Stimulated activated CD8-positive, alpha-beta memory T cell treated with anti-CD3 and anti-CD28 coated beads, Interleukin-15, amount 100 ng/mL, for 1 hour (primary cell): Measurements from ENCODE around the gene CRACR2B.

ENCODE experiments used
- DNase-seq: peaks from one replicate; pipeline ENCODE4 v3.0.0-alpha.2; 2020; ENCODE audit warnings: low read depth

CRACR2B gene

DNA sequence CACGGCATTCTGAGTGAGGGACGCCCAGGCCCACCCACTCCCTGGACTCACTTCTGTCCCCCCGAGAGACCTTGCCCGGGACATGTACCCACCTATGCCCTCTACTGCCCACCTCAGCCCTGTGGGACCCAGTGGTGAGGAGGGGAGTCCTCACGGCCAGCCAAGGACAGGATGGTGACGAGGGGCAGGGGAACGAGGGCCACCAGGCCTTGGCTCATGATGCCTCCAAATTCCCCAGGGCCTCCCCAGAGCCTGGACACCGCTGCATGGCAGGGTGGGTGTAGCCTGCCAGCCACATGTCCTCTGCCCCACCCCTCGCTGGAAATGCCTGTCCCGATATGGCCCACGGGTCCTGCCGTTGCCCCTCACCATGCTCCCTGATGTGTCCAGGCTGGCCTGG, 41.1 kb downstream of the CRACR2B start:
- no peak for DNase-seq

DNA sequence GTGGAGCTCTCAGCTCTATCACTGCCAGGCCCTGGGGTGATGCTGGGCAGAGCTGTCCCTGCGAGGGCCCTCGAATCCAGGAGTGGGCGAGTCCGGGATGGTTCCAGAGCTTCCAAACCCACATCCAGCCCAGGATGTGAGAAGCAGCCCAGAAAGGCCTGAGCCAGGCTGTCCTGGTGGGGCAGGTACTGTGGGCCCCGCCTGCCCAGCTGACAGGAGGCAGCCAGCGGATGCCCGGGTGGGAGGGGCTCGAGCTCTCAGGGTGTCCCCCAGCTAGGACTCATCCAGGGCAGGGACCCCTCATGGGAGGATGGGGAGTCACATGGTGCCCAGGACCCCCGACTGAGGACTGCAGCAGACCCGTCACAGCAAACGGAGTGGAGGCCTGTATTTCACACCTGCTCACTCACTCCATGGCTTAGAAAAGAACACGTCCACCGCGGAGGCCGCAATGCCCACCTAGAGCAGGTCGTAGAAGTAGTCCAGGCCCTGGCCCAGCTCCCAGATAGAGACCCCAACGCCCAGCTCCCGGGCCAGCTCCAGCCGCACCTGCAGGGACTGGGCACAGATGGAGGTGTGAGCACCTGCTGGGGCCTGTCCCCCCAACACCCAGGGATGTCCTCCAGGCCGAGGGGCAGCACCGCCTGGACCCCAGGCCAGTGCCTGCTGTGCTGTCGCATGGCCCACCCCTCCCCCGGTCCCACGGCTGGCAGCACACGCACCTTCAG, 41.8 kb downstream of the CRACR2B start:
- no peak for DNase-seq

DNA sequence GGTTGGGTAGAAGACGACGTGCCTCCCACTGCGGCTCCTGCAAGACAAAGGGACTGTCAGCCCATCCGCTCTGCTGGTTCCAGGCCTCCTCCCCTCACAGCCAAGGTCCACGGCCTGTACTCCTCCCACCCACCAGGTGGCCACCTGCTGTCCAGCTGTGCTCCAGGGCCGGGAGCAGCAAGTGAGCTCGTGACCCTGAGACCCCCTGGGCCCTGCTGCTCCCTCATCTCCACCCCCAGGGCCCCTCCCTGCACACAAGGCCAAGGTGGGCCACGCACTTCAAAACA, 42.4 kb downstream of the CRACR2B start:
- no peak for DNase-seq

DNA sequence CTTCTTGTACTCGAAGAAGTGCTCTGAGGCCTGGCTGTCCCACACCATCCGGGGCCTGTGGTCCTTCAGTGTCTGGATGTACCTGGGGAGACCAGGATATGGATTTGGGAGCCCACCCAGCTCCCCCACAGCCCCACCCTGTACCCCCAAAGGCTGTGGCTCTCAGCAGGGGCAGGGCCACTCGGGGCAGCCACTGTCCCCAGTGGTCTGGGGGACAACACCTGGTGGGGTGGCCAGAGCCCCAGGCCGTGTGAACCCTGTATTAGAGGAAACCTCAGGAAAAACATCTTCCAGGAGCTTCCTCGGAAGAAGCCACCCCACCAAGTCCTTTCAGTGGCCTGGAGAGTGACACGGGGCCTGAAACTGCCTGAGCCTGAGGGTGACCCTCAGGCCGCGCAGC, 42.7 kb downstream of the CRACR2B start:
- no peak for DNase-seq

DNA sequence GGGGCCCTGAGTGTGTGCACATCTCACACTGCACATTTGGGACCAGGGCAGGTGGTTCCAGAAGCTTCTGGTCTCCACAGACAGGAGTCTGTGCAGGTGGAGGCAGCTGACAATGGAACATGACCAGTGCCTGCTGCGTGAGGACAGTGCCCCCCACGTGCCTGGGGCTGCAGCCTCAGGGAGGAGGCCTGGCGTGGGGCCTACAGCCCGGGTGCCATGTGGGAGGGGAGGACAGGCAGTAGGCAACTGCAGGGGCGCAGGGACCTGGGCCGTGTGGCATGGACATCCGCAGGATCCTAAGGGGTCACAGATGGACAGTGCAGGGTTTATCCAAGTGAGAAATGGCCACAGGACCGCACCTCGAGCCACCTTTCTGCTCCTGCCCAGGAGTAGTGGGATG, 43.8 kb downstream of the CRACR2B start:
- DNase-seq, result no peak

DNA sequence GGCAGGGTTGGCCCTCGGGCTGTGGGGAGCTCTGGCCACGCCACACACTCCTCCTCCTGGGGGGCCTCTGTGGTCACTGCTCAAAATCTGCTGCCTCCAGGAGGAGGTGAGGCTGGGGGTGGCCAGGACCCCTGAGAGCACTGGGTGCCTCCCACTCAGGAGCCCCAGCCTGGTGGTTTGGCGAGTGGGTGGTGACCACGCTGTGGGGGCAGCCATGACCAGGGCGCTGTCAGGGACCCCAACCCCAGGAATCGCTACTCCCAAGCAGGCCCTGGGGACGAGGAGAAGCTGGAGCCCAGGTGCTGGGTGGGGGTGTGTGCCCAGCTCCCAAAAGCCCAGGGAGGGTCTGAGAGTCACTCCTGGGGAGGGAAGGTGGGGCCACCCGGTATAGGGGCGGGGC, 45.1 kb downstream of the CRACR2B start:
- DNase-seq, result no peak

DNA sequence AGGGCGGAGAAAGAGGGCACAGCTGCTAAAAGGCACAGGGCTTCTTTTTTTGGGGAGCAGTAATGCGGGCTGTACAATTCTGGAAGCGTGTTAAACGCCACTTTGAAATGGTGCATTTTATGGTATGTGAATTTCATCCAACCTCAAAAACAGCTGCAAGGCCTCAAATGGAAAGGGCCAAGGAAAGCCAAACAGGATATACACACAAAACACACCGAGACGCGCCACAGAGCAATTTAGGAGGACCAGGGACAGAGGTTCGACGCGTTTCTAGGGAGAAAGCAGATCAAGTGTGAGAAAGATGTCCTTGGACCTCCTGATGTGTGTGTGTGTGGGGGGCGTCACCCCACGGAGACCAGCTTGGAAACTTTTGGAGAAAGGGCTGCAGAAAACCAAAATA, 46.0 kb downstream of the CRACR2B start:
- no peak for DNase-seq

DNA sequence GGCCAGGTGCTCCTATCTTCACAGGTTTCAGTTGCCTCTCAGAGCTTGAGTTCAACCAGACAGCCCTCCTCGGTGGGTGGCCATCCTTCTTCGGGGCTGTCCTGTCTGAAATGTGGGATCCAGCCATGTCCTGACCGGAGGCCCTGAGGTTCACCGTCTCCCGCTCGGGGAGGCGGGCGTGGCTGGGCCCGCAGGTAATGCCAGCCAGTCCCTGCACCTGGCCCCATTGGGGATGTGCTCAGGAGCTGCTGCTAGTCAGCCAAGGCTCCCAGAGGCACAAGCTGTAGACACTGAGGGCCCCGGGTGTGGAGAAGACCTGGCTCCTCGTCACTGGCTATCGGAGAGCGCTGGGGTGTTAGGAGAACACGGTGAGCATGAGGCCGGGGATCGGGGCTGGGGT, 47.5 kb downstream of the CRACR2B start:
- DNase-seq, result no peak

DNA sequence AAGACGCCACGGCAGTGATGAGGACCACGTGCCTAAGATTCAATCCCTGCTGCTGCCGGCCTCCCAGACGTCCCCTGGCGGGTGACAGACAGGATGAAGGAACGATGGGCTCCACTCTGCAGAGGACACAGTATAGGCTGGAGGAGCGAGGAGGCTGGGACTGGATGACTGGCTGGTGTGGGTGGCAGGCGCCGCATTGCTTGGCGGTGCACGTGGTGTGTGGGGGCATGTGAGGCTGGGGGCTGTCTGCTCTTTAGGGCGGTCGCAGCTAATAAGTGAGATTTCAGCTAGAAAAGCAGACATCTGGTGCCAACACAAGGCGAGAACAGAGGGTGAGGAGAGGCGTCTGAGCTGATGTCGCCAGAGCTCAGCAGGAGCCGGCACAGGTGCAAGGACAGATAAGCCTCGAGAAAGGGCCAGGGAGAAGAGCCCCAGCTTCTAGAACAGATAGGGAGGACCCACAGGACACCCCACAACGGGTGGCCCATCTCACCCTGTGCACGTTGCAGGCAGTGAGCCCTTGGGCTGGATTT, 48.1 kb downstream of the CRACR2B start:
- no peak for DNase-seq

DNA sequence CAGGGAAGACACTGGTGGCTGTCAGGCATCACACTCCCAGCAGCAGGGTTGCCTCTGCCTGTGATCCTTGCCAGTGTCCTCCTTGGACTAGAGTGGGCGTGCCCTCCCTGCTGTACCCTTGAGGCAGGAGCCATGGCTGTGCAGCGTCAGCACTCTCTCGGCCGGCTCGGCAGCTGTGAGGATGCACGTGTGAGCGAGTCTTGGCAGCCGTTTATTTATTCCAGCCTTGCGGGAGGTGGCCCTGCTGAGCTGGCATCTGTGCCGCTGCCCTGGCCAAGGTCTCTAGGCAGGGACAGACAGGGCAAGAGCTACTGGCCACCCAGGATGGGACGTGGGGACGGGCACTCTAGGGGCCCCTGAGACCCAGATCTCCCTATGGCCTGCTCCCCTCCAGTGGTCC, 48.8 kb downstream of the CRACR2B start:
- DNase-seq, result no peak

DNA sequence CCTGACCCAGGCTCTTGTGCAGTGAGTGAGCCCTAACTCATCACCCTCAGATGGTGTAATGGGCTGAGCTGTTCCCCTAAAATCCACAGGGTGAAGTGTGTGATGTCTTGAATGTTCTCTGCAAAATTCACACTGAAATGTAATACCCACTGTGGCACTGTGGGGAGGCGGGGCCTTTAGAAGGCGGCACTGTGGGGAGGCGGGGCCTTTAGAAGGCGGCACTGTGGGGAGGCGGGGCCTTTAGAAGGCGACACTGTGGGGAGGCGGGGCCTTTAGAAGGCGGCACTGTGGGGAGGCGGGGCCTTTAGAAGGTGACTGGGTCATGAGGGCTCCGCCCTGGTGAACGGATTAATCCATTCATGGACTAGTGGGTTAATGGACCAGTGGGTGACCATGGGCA, 49.8 kb downstream of the CRACR2B start:
- DNase-seq, result no peak

DNA sequence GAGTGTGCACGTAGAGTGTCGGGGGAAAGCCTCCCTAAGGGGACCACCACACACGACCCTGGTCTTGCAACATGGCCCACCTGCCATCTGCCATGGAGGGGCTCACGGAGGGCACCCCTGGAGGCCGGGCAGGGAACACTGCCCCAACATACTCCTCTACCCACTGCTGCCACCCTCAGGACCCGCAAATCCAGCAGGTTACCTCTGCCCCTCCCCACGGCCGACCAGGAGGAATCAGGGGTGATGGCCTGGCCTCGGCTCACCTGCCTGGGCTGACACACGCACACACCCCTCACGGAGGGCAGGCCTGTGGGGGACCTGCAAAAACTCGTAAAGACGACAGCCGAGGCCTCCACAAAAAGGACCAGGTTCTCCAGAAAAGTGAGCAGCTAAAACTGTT, 52.7 kb downstream of the CRACR2B start:
- DNase-seq, result no peak
